ENCODE measurements around the gene SNRPE. TPM values are rescaled to one million over a fixed set of nuclear protein-coding genes. Genes with fewer than 3 reads are reported as not detected.
"Not testable (repeated sequence)": the region's sequence is repeated elsewhere in the genome, so short reads cannot be mapped to it uniquely, and the experiment has no call there.

Gene SNRPE
- total RNA-seq (137 TPM), polyA plus RNA-seq (ENCODE audit: insufficient read depth in 1 of 8, insufficient read length in 8 of 8, low replicate concordance in 1 of 8) (100 to 1,000 TPM; 157 to 234 (median 179) TPM)
- long read RNA-seq, donor 1, transcript SNRPE-202 (5 exons, 942 nt): major isoform, 59 of 63 reads
- long read RNA-seq, donor 1, partial matches to known transcripts: 0 of 63 reads
- long read RNA-seq, donor 1, other reads (novel, unspliced or antisense): 0 of 63 reads
- long read RNA-seq, donor 2, transcript SNRPE-202 (5 exons, 942 nt): major isoform, 19 of 22 reads
- long read RNA-seq, donor 2, partial matches to known transcripts: 0 of 22 reads
- long read RNA-seq, donor 2, other reads (novel, unspliced or antisense): 0 of 22 reads
- long read RNA-seq, donor 3, transcript SNRPE-202 (5 exons, 942 nt): major isoform, 100 of 118 reads
- long read RNA-seq, donor 3, partial matches to known transcripts: 0 of 118 reads
- long read RNA-seq, donor 3, other reads (novel, unspliced or antisense): 10 of 118 reads
- long read RNA-seq, donor 4, transcript SNRPE-202 (5 exons, 942 nt): major isoform, 101 of 115 reads
- long read RNA-seq, donor 4, partial matches to known transcripts: 0 of 115 reads
- long read RNA-seq, donor 4, other reads (novel, unspliced or antisense): 6 of 115 reads
- long read RNA-seq, donor 5, transcript SNRPE-202 (5 exons, 942 nt): major isoform, 335 of 396 reads
- long read RNA-seq, donor 5, transcript SNRPE-201 (3 exons, 355 nt): minor isoform, 8 of 396 reads
- long read RNA-seq, donor 5, transcript SNRPE-205 (5 exons, 532 nt): minor isoform, 8 of 396 reads
- long read RNA-seq, donor 5, transcript SNRPE-206 (4 exons, 967 nt): minor isoform, 8 of 396 reads
- long read RNA-seq, donor 5, partial matches to known transcripts: 14 of 396 reads
- long read RNA-seq, donor 5, other reads (novel, unspliced or antisense): 21 of 396 reads
- long read RNA-seq, donor 6, transcript SNRPE-202 (5 exons, 942 nt): major isoform, 297 of 349 reads
- long read RNA-seq, donor 6, transcript SNRPE-205 (5 exons, 532 nt): minor isoform, 9 of 349 reads
- long read RNA-seq, donor 6, transcript SNRPE-206 (4 exons, 967 nt): minor isoform, 9 of 349 reads
- long read RNA-seq, donor 6, transcript SNRPE-201 (3 exons, 355 nt): minor isoform, 7 of 349 reads
- long read RNA-seq, donor 6, partial matches to known transcripts: 15 of 349 reads
- long read RNA-seq, donor 6, other reads (novel, unspliced or antisense): 12 of 349 reads
- long read RNA-seq, donor 7, transcript SNRPE-202 (5 exons, 942 nt): major isoform, 220 of 256 reads
- long read RNA-seq, donor 7, transcript SNRPE-205 (5 exons, 532 nt): minor isoform, 12 of 256 reads
- long read RNA-seq, donor 7, partial matches to known transcripts: 5 of 256 reads
- long read RNA-seq, donor 7, other reads (novel, unspliced or antisense): 11 of 256 reads
- long read RNA-seq, donor 8, transcript SNRPE-202 (5 exons, 942 nt): major isoform, 182 of 206 reads
- long read RNA-seq, donor 8, partial matches to known transcripts: 6 of 206 reads
- long read RNA-seq, donor 8, other reads (novel, unspliced or antisense): 9 of 206 reads
- long read RNA-seq, donor 9, transcript SNRPE-202 (5 exons, 942 nt): major isoform, 136 of 149 reads
- long read RNA-seq, donor 9, partial matches to known transcripts: 0 of 149 reads
- long read RNA-seq, donor 9, other reads (novel, unspliced or antisense): 8 of 149 reads
- long read RNA-seq, donor 10, transcript SNRPE-202 (5 exons, 942 nt): major isoform, 254 of 310 reads
- long read RNA-seq, donor 10, transcript SNRPE-201 (3 exons, 355 nt): minor isoform, 9 of 310 reads
- long read RNA-seq, donor 10, partial matches to known transcripts: 13 of 310 reads
- long read RNA-seq, donor 10, other reads (novel, unspliced or antisense): 27 of 310 reads
- long read RNA-seq, donor 11, transcript SNRPE-202 (5 exons, 942 nt): major isoform, 170 of 185 reads
- long read RNA-seq, donor 11, partial matches to known transcripts: 0 of 185 reads
- long read RNA-seq, donor 11, other reads (novel, unspliced or antisense): 10 of 185 reads

DNA sequence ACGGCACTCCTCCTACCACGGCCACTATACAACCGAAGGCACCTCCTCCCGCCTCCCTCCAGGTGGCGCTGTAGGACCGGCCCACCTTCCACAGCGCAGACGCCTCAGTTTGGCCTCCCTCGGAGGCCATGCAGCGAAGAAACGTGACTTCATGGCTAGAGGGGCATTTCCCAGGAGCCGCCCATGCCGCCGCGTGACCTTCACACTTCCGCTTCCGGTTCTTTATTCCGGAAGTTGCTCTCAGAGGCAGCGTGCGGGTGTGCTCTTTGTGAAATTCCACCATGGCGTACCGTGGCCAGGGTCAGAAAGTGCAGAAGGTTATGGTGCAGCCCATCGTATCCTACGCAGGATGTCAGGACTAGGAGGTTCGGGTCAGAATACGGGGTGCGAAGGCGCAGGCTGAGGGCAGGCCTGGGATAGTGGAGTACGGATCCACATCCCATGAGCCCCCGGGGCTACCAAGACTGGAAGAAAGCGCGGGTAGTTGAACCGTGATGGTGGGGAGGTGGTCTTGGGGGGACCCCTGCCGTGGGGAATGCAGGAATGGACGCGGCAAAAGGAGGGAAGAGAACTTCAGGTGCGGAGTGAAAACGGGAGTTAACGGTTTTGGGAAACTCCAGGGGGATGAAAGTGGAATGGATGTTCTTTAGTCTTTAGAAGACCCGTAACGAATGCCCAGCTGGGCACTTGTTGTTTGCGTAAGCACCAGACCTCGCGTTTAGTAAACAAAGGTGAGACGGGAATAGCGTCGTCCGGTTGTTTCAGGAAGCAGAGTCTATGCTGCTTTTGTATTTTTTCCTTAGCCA lies at the start of gene SNRPE:
SNRPE (plus strand) TSS at position 221 of the 806 bp plus-strand sequence; CDS start at position 282, 61 bp downstream.
- WGBS (ENCODE audit: insufficient coverage): under 1% methylated on average over 43 of the region's 48 CpGs
- peak within 1 kb of the TSS; percentile 64 for H3K27ac ChIP-seq (ENCODE audit: low read length)
- peaks cover 8% of the 10 kb centered on the region for H3K4me1 ChIP-seq (ENCODE audit: control insufficient read depth, insufficient read depth, low read length)
- no peaks in the 10 kb centered on the region for H3K27me3 ChIP-seq (ENCODE audit: control insufficient read depth, insufficient read depth, low read length)
- peak within 1 kb of the TSS; percentile 90 for H3K4me3 ChIP-seq (ENCODE audit: low read length)
- H3K36me3 ChIP-seq (ENCODE audit: control insufficient read depth, insufficient read depth, low read length): peaks cover 22% of the 10 kb centered on the region
- DNase-seq: peak; percentile 99
- no peaks in the 10 kb centered on the region for H3K9me3 ChIP-seq (replicated peaks; ENCODE audit: control insufficient read depth, low read depth, low read length)

DNA sequence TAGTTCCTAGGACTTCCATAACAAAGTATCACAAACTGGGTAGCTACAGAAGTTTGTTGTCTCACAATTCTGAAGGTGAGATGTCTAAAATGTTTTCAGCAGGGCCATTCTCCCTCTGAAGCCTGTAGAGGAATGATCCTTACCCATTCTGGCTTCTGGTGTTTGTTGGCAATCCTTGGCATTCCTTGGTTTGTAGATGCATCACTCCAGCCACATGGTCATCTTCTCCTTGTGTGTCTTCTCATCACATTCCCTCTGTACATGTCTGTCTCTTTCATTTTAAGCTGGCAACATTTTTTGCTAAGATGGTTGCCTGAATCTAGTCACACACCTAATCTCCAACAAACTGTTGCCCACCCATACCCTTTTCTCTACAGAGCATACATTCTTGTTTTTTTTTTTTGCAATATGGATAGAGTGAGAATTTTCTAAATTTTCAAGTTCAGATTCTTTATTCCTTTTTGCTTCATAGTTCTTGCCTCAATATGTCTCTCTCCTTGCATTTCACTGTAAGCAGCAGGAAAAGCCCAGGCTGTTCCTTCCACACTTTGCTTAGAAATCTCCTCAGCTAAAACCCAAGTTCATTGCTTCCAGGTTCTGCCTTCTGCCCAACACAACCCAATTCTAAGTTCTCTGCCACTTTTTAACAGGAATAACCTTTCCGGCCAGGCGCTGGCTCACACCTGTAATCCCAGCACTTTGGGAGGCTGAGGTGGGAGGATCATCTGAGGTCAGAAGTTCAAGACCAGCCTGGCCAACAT lies 47.6 kb upstream of the SNRPE start:
- no peak for DNase-seq
- WGBS (ENCODE audit: insufficient coverage): no CpG with 5 or more reads among the region's 2 CpGs
- Histone ChIP-seq H3K4me1 (ENCODE audit: control insufficient read depth, insufficient read depth, low read length) (no peaks in the 10 kb centered on the region), H3K36me3 (ENCODE audit: control insufficient read depth, insufficient read depth, low read length) (peaks cover 29% of the 10 kb centered on the region), H3K27ac (ENCODE audit: low read length) (no peak overlapping the region), H3K27me3 (ENCODE audit: control insufficient read depth, insufficient read depth, low read length) (no peaks in the 10 kb centered on the region), H3K9me3 (replicated peaks; ENCODE audit: control insufficient read depth, low read depth, low read length) (no peaks in the 10 kb centered on the region), H3K4me3 (ENCODE audit: low read length) (no peak overlapping the region)

DNA sequence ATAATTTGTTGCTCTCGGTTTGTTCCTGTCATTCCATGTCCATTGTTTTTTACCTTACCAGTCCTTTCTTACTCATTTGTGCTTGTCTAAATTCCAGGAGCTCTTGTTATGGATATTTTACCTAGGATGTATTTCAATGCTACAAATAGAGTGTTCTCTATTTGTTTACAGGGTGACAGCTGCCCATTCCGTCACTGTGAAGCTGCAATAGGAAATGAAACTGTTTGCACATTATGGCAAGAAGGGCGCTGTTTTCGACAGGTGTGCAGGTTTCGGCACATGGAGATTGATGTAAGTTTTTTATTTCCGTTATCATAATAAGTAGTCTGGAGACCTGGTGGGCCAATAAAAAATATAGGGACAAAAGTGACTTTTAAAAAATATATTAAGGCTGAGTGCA lies 43.0 kb upstream of the SNRPE start:
- DNase-seq: no peak
- no peaks in the 10 kb centered on the region for H3K4me1 ChIP-seq (ENCODE audit: control insufficient read depth, insufficient read depth, low read length)
- no peak overlapping the region for H3K4me3 ChIP-seq (ENCODE audit: low read length)
- H3K9me3 ChIP-seq (replicated peaks; ENCODE audit: control insufficient read depth, low read depth, low read length): no peaks in the 10 kb centered on the region
- no peak overlapping the region for H3K27ac ChIP-seq (ENCODE audit: low read length)
- 88% methylated on average over 3 of the region's 6 CpGs for WGBS (ENCODE audit: insufficient coverage)
- H3K27me3 ChIP-seq (ENCODE audit: control insufficient read depth, insufficient read depth, low read length): no peaks in the 10 kb centered on the region
- peaks cover 55% of the 10 kb centered on the region for H3K36me3 ChIP-seq (ENCODE audit: control insufficient read depth, insufficient read depth, low read length)

DNA sequence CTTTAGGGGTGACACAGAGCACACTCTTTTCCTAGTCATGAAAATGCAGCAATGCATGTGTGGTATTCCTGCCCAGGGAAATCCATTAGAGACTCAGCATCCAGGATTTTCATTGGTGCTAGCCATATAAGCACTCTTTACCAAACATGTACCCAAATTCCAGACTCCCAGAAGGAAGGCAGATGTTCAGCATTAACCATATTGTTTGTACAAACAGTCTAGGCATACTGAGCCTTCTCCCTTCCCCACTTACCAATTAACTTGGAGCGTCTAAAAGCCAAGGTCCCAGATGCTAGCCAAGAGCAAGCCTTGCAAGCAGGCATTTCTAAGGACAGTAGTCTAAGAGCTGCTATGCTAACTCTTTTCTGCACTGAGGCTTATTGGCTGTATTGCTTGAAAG lies 38.1 kb upstream of the SNRPE start:
- no peak for DNase-seq
- H3K4me1 ChIP-seq (ENCODE audit: control insufficient read depth, insufficient read depth, low read length): no peaks in the 10 kb centered on the region
- no peaks in the 10 kb centered on the region for H3K27me3 ChIP-seq (ENCODE audit: control insufficient read depth, insufficient read depth, low read length)
- no peaks in the 10 kb centered on the region for H3K9me3 ChIP-seq (replicated peaks; ENCODE audit: control insufficient read depth, low read depth, low read length)
- H3K4me3 ChIP-seq (ENCODE audit: low read length): no peak overlapping the region
- no CpG with 5 or more reads among the region's 1 CpG for WGBS (ENCODE audit: insufficient coverage)
- H3K27ac ChIP-seq (ENCODE audit: low read length): no peak overlapping the region
- peaks cover 40% of the 10 kb centered on the region for H3K36me3 ChIP-seq (ENCODE audit: control insufficient read depth, insufficient read depth, low read length)

DNA sequence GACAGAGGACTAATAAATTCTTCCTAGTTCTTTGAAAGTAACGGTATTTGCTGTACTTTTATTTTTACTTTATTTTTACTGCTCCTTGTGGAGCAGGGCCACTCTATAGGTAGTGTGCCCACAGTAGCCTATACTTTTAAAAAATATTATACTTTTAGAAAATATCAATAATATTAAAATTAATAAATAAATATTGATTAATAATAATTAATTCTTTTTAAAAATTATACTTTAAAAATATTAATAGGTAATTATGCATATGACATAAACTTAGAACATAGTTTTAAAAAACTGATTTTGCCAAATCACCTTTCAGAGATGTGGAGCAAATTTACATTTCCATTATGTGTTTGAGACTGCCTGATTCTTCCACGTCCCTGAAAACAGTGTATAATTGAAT lies 35.2 kb upstream of the SNRPE start:
- H3K4me1 ChIP-seq (ENCODE audit: control insufficient read depth, insufficient read depth, low read length): no peaks in the 10 kb centered on the region
- peaks cover 32% of the 10 kb centered on the region for H3K36me3 ChIP-seq (ENCODE audit: control insufficient read depth, insufficient read depth, low read length)
- H3K4me3 ChIP-seq (ENCODE audit: low read length): no peak overlapping the region
- DNase-seq: no peak
- no peaks in the 10 kb centered on the region for H3K27me3 ChIP-seq (ENCODE audit: control insufficient read depth, insufficient read depth, low read length)
- no peak overlapping the region for H3K27ac ChIP-seq (ENCODE audit: low read length)
- no CpG with 5 or more reads among the region's 2 CpGs for WGBS (ENCODE audit: insufficient coverage)
- no peaks in the 10 kb centered on the region for H3K9me3 ChIP-seq (replicated peaks; ENCODE audit: control insufficient read depth, low read depth, low read length)

DNA sequence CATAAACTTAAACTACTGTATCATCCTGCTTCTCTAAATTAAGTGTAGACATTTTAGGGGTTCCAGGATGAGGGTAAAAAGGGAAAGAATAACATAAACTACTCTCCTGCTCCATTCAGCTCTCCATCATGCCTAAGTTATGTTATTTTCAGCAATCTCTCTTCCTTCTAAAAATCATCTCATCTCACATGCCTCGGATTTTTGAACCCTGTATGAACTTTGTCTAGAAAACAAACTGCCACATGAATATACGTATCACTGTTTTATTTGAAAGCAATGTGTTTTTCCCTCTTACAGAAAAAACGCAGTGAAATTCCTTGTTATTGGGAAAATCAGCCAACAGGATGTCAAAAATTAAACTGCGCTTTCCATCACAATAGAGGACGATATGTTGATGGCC lies 33.4 kb upstream of the SNRPE start:
- H3K4me3 ChIP-seq (ENCODE audit: low read length): no peak overlapping the region
- H3K27ac ChIP-seq (ENCODE audit: low read length): no peak overlapping the region
- no peaks in the 10 kb centered on the region for H3K27me3 ChIP-seq (ENCODE audit: control insufficient read depth, insufficient read depth, low read length)
- DNase-seq: no peak
- no CpG with 5 or more reads among the region's 5 CpGs for WGBS (ENCODE audit: insufficient coverage)
- H3K4me1 ChIP-seq (ENCODE audit: control insufficient read depth, insufficient read depth, low read length): no peaks in the 10 kb centered on the region
- no peaks in the 10 kb centered on the region for H3K9me3 ChIP-seq (replicated peaks; ENCODE audit: control insufficient read depth, low read depth, low read length)
- H3K36me3 ChIP-seq (ENCODE audit: control insufficient read depth, insufficient read depth, low read length): peaks cover 29% of the 10 kb centered on the region

DNA sequence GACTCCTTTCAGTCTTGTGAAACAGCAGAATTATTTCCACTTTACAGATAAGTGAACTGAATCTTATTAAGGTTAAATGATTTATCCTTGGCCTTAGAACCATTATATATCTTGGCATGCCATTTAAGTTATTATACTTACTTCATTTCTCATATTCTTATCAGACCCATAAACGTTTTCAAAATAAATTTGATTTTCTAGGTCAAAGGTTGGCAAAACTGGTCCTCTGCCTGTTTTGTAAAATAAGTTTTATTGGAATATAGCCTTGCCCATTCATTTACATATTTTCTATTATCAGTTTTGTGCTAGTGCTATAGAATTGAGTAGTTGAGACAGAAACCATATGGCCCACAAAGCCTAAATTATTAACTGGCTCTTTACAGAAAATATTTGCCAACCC lies 32.9 kb upstream of the SNRPE start:
- Histone ChIP-seq H3K9me3 (replicated peaks; ENCODE audit: control insufficient read depth, low read depth, low read length) (no peaks in the 10 kb centered on the region), H3K4me1 (ENCODE audit: control insufficient read depth, insufficient read depth, low read length) (no peaks in the 10 kb centered on the region), H3K4me3 (ENCODE audit: low read length) (no peak overlapping the region), H3K27me3 (ENCODE audit: control insufficient read depth, insufficient read depth, low read length) (no peaks in the 10 kb centered on the region), H3K27ac (ENCODE audit: low read length) (no peak overlapping the region), H3K36me3 (ENCODE audit: control insufficient read depth, insufficient read depth, low read length) (peaks cover 30% of the 10 kb centered on the region)
- DNase-seq: no peak
- no CpG with 5 or more reads among the region's 1 CpG for WGBS (ENCODE audit: insufficient coverage)

DNA sequence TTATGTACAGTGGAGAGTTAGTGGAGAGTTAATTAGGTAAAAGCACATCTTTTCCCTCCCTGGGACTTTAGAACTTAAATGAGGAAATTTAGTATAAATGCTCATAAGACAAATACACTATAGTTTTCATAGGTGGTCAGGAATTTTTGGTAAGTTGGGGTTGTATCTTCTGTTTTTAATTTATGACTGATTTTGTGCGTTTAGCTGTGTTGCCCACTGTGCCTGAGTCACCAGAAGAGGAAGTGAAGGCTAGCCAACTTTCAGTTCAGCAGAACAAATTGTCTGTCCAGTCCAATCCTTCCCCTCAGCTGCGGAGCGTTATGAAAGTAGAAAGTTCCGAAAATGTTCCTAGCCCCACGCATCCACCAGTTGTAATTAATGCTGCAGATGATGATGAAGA lies 32.2 kb upstream of the SNRPE start:
- not testable (repeated sequence) for H3K27me3 ChIP-seq (ENCODE audit: control insufficient read depth, insufficient read depth, low read length); H3K4me3 ChIP-seq (ENCODE audit: low read length); H3K27ac ChIP-seq (ENCODE audit: low read length); DNase-seq; H3K9me3 ChIP-seq (replicated peaks; ENCODE audit: control insufficient read depth, low read depth, low read length); H3K4me1 ChIP-seq (ENCODE audit: control insufficient read depth, insufficient read depth, low read length)
- 100% methylated on average over 3 of the region's 5 CpGs for WGBS (ENCODE audit: insufficient coverage)
- H3K36me3 ChIP-seq (ENCODE audit: control insufficient read depth, insufficient read depth, low read length): peaks cover 35% of the 10 kb centered on the region

All from muscle of leg (tissue), 16 donors.